Dermis microvascular lymphatic vessel endothelial cell (primary cell): ENCODE results near the gene SMARCC1. TPM values are rescaled to one million over a fixed set of nuclear protein-coding genes. Genes with fewer than 3 reads are reported as not detected.

Source experiments
- DNase-seq, 2 donors: peaks; one replicate each; pipeline versions ENCODE4 v3.0.0 to v3.0.0-alpha.2; 2010; ENCODE audit warnings: low read depth in 2 of 2
- total RNA-seq: library from RNA; depleted of rRNA; stranded (reverse); fragments of >200 nt; gene quantifications from 2 replicates; pipeline ENCODE4 v1.2.1, GENCODE V29; 2014

SMARCC1 gene
- total RNA-seq, 1 donor from 2014 or later: 25.7 TPM

- DNase-seq: no peak
Observed at GRCh38 chr3:47590216-47590615, 191.5 kb downstream of the SMARCC1 start.

- DNase-seq: no peak
Observed at GRCh38 chr3:47588587-47588986, 193.1 kb downstream of the SMARCC1 start.

- no peak for DNase-seq
Observed at GRCh38 chr3:47588053-47588452, 193.6 kb downstream of the SMARCC1 start.

GRCh38 chr3:47586746-47587145 lies 194.9 kb downstream of the SMARCC1 start:
- no peak for DNase-seq

- no peak for DNase-seq
Observed at GRCh38 chr3:47583320-47584075, 198.2 kb downstream of the SMARCC1 start.

- no peak for DNase-seq
Observed at GRCh38 chr3:47581835-47582234, 199.9 kb downstream of the SMARCC1 start.

GRCh38 chr3:47581422-47581821 lies 200.3 kb downstream of the SMARCC1 start:
- no peak for DNase-seq

GRCh38 chr3:47580481-47580880 lies 201.2 kb downstream of the SMARCC1 start:
- no peak for DNase-seq

- no peak for DNase-seq
Observed at GRCh38 chr3:47579875-47580274, 201.8 kb downstream of the SMARCC1 start.

- DNase-seq: peak in 1 of 2 donors; percentile 21
Observed at GRCh38 chr3:47578691-47579632, 202.7 kb downstream of the SMARCC1 start, which contains the start of gene CSPG5. Gene CSPG5, minus strand, starts transcription at chr3:47578865. Its CDS starts 172 bp downstream, at chr3:47578693.

- DNase-seq: peak in 1 of 2 donors; percentile 44
Observed at GRCh38 chr3:47578119-47578632, 203.5 kb downstream of the SMARCC1 start.

- DNase-seq: peak in 1 of 2 donors; percentile 9
Observed at GRCh38 chr3:47577583-47578118, 204.0 kb downstream of the SMARCC1 start.

GRCh38 chr3:47573190-47574172 lies 208.2 kb downstream of the SMARCC1 start:
- no peak for DNase-seq

GRCh38 chr3:47571391-47572175 lies 210.1 kb downstream of the SMARCC1 start:
- no peak for DNase-seq

GRCh38 chr3:47568901-47569300 lies 212.8 kb downstream of the SMARCC1 start:
- no peak for DNase-seq

GRCh38 chr3:47567149-47567548 lies 214.5 kb downstream of the SMARCC1 start:
- no peak for DNase-seq

GRCh38 chr3:47566667-47567066 lies 215.0 kb downstream of the SMARCC1 start:
- DNase-seq: no peak

- DNase-seq: no peak
Observed at GRCh38 chr3:47565734-47566550, 215.8 kb downstream of the SMARCC1 start.

- no peak for DNase-seq
Observed at GRCh38 chr3:47556351-47556750, 225.3 kb downstream of the SMARCC1 start.
